ACHN (cell line): ENCODE data around the gene SNX10.

Experiments
- DNase-seq: peaks from one replicate; pipeline ENCODE4 v3.0.0-alpha.2; 2015
- in situ Hi-C: cut with HindIII; loops from 2 replicates; pipeline ENCODE4 v1.10.0; 2017; ENCODE audit warnings: low sequenced_read_pairs, low pct_ligation_motif_present, low pct_unique_long_range_greater_than_20kb

SNX10 gene

GRCh38 chr7:26381476-26382353, 90.1 kb downstream of the SNX10 start:
- DNase-seq = no peak
- in situ Hi-C loops = loop anchor here (10.0 kb wide), 1 partner anchor 783 kb away; the partner anchor contains the start of gene HOXA9

- in situ Hi-C loops = loop anchor here (10.0 kb wide), 1 partner anchor 780 kb away; the partner anchor contains the start of gene HOXA9
- no peak for DNase-seq
Measured at GRCh38 chr7:26385240-26385639, 93.6 kb downstream of the SNX10 start.

GRCh38 chr7:26387731-26388130, 96.1 kb downstream of the SNX10 start:
- in situ Hi-C loops = loop anchor here (10.0 kb wide), 1 partner anchor 777 kb away; the partner anchor contains the start of gene HOXA9
- no peak for DNase-seq

- in situ Hi-C loops = loop anchor here (10.0 kb wide), 1 partner anchor 777 kb away; the partner anchor contains the start of gene HOXA9
- no peak for DNase-seq
Measured at GRCh38 chr7:26388256-26388655, 96.6 kb downstream of the SNX10 start.

DNA sequence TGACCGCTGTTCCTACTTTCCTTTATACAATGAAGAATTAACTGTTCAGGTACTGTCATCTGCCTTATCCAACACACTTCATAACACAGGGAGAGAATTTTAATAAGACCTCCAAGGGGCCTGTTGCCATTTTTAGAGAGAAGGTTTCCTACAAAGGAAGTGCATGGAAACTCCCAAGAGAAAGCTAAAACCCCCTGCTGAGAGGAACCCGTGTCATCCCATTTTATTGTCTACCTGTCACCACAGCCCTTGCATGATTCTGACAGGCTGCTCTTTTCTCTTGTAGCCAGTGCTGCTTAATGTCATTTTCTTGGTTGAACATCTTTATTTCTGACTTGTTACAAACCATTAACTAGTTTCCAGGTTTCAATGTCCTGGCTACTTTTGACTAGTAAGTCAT, 98.4 kb downstream of the SNX10 start:
- in situ Hi-C loops = no loop called here

GRCh38 chr7:26393818-26394217, 102.2 kb downstream of the SNX10 start:
- peak; percentile 80 for DNase-seq
- in situ Hi-C loops = no loop called here

More for the DNA sequence above, 98.4 kb downstream of the SNX10 start:
- no peak for DNase-seq

DNA sequence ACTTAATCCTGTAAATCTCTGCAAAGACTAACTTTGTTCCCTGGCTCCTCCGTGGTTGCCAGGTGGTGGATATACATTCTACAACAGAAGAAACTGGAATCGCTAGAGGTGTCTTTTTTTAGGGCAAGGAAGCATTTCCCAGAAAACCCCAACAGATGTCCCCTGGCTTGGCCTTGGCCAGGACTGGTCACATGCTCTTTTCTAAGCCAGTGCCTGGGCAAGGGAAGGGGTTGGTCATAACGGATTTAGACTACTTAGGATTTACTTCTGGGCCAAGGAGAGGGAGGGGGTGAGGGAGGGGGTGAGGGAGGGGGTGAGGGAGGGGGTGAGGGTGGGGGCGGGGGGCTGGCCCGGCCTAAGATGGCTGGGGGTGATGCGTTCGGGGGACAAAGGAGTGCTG, 105.7 kb downstream of the SNX10 start:
- in situ Hi-C loops = no loop called here
- peak; percentile 62 for DNase-seq

- peak; percentile 65 for DNase-seq
- in situ Hi-C loops = no loop called here
Measured at GRCh38 chr7:26397796-26398426, 106.2 kb downstream of the SNX10 start.

GRCh38 chr7:26398427-26398755, 106.7 kb downstream of the SNX10 start:
- in situ Hi-C loops = no loop called here
- peak; percentile 89 for DNase-seq

DNA sequence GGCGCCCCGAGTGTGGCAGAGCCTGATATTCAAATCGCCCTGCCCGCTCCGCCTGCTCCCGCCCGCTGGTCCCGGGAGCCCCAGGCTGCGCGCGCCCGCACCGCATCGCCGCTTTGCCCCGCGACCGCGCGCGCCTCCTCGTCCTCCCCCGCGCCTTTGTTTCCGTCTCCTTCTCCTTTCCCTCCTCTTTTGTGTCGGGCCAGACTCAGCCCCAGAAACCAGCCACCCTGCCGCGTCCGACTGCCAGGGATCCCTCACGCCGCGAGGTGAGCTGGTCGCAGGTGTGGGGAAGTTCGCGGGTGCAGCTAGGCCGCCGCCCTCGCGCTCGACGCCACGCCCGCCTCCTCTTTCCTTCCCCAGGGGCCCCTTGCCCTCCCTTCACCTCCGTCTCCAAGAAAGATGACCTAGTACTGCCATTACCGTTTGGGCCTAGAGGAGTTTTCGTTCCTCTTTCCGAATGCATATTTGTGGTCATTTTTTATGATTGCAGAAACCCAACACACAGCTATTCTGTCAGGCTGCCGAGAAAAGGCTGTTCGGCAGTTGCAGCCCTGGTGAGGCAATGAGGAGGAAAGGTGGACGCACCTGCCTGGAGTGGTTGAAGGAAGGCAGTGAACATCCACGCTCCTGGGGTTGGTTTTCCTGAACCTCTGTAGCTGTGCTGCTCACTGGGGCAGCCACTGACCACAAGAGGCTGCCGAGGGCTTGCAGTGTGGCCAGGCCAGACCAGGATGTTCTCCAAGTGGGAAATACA, 107.3 kb downstream of the SNX10 start:
- DNase-seq = peak; percentile 84
- in situ Hi-C loops = no loop called here

GRCh38 chr7:26399736-26400135, 108.1 kb downstream of the SNX10 start:
- in situ Hi-C loops = no loop called here
- DNase-seq = no peak

DNA sequence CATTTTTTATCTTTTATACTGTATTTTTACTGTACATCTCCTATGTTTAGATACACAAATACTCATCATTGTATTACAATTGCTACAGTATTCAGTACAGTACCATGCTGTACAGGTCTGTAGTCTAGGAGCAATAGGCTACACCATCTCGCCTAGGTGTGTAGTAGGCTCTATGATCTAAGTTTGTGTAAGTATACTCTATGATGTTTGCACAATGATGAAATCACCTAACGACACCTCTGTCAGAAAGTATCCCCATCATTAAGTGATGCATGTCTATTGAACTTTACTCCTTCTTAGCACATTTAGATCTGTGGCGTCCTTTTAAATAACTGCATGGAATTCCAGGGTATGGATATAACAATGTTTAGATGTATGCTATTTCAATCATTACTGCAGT, 112.0 kb downstream of the SNX10 start:
- no peak for DNase-seq
- in situ Hi-C loops = no loop called here

- in situ Hi-C loops = no loop called here
- no peak for DNase-seq
Measured at GRCh38 chr7:26404189-26404996, 112.7 kb downstream of the SNX10 start.

GRCh38 chr7:26406433-26406832, 114.8 kb downstream of the SNX10 start:
- DNase-seq = no peak
- in situ Hi-C loops = no loop called here

DNA sequence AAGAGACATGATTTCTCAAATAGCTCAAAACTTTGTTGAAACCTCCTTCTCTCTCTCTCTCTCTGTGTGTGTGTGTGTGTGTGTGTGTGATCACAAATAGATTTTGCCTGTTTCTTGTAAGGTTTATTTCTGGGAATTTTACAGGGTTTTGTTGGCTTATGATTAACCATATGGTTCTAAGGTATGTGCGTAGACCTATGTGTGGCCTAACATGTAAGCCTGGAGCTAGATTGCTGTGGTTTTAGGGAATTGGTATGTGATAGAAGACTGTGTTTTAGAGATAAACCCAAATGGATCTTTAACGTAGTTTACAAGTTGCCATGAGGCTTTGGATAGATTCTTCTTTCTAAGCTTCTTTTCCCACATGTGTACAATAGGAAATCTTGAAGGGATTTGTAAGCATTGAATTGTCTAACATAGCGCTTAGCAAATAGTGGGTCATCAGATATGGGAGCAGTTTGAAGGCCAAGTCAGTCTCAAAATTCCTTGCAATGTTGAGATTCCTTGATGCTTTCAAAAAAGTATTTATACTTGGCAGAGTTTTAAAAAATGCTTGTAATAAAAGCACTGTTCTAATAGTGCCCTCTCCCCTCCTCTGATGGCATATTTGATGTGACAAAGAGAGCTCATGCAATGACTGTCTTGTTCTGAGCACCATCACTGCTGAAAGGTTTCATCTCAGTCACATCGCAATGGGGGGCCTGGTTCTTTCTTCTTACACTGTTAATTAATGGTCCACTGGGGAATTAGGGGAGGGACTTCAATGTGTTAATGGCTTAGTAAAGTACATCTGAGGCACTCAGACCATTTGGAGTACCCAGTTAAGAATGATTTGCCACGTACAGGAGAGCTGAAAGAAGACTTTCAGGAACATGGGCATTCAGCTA, 118.2 kb downstream of the SNX10 start:
- no peak for DNase-seq
- in situ Hi-C loops = no loop called here

GRCh38 chr7:26413007-26413691, 121.5 kb downstream of the SNX10 start:
- in situ Hi-C loops = no loop called here

DNA sequence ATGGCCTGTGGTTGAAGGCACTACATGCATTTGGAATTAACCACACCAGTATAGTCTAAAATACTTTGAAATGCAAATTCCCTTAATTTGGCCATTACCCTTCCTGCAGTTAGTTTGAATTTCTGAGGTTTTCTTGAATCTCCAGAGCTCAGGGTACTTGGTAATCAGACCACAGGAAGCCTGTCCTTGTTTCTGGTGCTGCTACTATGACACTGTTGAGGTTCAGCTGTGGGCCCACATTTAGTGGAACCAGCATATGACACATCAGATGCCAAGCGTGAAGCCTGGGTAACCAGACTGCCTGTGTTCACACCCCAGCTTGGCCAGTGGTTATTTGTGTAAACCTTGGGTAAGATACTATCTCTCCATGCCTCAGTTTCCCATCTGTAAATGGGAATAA, 124.3 kb downstream of the SNX10 start:
- no peak for DNase-seq
- in situ Hi-C loops = no loop called here

More at GRCh38 chr7:26413007-26413691, 121.5 kb downstream of the SNX10 start:
- no peak for DNase-seq
